Thoracic aorta (tissue), 2 donors: Measurements from ENCODE around the gene TAF9B. TPM values are rescaled to one million over a fixed set of nuclear protein-coding genes. Genes with fewer than 3 reads are reported as not detected.
"Not testable (repeated sequence)": the region's sequence is repeated elsewhere in the genome, so short reads cannot be mapped to it uniquely, and the experiment has no call there.

Source experiments
- ATAC-seq: fragments of 150-250 bp; one replicate; pipeline ENCODE4 v1.8.0; 2017; ENCODE audit warnings: low read depth; ENCODE audit not compliant: insufficient number of reproducible peaks, low FRiP score
- DNase-seq: peaks from one replicate; pipeline ENCODE4 v3.0.0-alpha.2; 2020; ENCODE audit warnings: low spot score
- H3K27ac ChIP-seq, 2 donors: fragments of 200-600 bp; sonication (generic); 1 replicate in 1 of 2; 2 replicates in 1 of 2; pipeline ENCODE4 v1.5.1; 2016; ENCODE audit warnings: mild to moderate bottlenecking in 2 of 2, moderate library complexity in 2 of 2
- H3K27me3 ChIP-seq: fragments of 200-600 bp; sonication (generic); replicated peaks from 2 replicates; pipeline ENCODE4 v1.6.0; 2016; ENCODE audit warnings: mild to moderate bottlenecking; ENCODE audit not compliant: insufficient read depth
- H3K36me3 ChIP-seq: fragments of 200-600 bp; sonication (generic); one replicate; pipeline ENCODE4 v1.5.1; 2016
- H3K4me1 ChIP-seq, 2 donors: fragments of 200-600 bp; sonication (generic); 1 replicate in 1 of 2; 2 replicates in 1 of 2; pipeline versions ENCODE4 v1.5.1 to v1.6.0; 2016; ENCODE audit warnings: low read depth in 2 of 2, mild to moderate bottlenecking in 1 of 2; ENCODE audit not compliant: control insufficient read depth in 1 of 2
- H3K4me3 ChIP-seq: fragments of 200-600 bp; sonication (generic); 2 replicates; pipeline ENCODE4 v1.5.1; 2016; ENCODE audit warnings: mild to moderate bottlenecking
- H3K9me3 ChIP-seq: fragments of 200-600 bp; sonication (generic); 2 replicates; pipeline ENCODE4 v1.5.1; 2016
- total RNA-seq, 2 donors: library from RNA; depleted of rRNA; stranded (reverse); fragments of >200 nt; gene quantifications; one replicate each; pipeline versions ENCODE4 v1.1.0 to v1.2.3, GENCODE V29; 2016
- TF ChIP-seq, protein P1 (sequence below): fragments of 200-600 bp; sonication (generic); IDR thresholded peaks from one replicate; pipeline ENCODE4 v1.5.1; 2019; ENCODE audit warnings: antibody characterized with exemption

Gene TAF9B
- total RNA-seq, 2 donors from 2014 or later, result 14.5 to 15.2 TPM

- no peaks in the 10 kb centered on the region for H3K27me3 ChIP-seq
- H3K9me3 ChIP-seq, result no peaks in the 10 kb centered on the region
- DNase-seq (no peak), ATAC-seq (no peak)
- no peaks in the 10 kb centered on the region for H3K4me1 ChIP-seq
- no peak overlapping the region for H3K4me3 ChIP-seq
- H3K36me3 ChIP-seq, result peaks cover 10% of the 10 kb centered on the region
- H3K27ac ChIP-seq, result no peak overlapping the region
- TF ChIP-seq, protein P1, sequence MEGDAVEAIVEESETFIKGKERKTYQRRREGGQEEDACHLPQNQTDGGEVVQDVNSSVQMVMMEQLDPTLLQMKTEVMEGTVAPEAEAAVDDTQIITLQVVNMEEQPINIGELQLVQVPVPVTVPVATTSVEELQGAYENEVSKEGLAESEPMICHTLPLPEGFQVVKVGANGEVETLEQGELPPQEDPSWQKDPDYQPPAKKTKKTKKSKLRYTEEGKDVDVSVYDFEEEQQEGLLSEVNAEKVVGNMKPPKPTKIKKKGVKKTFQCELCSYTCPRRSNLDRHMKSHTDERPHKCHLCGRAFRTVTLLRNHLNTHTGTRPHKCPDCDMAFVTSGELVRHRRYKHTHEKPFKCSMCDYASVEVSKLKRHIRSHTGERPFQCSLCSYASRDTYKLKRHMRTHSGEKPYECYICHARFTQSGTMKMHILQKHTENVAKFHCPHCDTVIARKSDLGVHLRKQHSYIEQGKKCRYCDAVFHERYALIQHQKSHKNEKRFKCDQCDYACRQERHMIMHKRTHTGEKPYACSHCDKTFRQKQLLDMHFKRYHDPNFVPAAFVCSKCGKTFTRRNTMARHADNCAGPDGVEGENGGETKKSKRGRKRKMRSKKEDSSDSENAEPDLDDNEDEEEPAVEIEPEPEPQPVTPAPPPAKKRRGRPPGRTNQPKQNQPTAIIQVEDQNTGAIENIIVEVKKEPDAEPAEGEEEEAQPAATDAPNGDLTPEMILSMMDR, result no peak
These were observed 9.7 kb downstream of the TAF9B start for GRCh38 chrX:78129714-78130113.

DNA sequence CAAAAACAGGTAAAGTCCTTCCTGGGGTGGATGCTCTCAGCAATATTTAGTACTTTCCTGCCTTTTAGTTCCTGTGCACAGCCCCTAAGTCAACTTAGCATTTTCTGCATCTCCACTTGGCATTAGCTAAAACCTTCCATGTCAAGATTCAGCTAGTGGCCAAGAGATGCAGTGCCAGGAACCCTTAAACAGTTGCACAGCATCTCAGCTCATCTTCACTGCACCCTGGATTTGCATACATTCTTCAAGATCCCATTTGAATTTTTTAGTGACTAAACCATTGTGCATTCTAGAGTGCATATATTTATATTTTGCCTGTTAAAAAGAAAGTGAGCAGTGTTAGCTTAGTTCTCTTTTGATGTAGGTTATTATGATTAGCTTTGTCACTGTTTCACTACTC is 13.7 kb downstream of the TAF9B start:
- not testable (repeated sequence) for ATAC-seq

GRCh38 chrX:78125148-78125547 is 14.3 kb downstream of the TAF9B start:
- Histone ChIP-seq H3K4me3 (no peak overlapping the region), H3K4me1 (no peaks in the 10 kb centered on the region), H3K36me3 (peaks cover 18% of the 10 kb centered on the region), H3K27me3 (no peaks in the 10 kb centered on the region), H3K27ac (no peak overlapping the region), H3K9me3 (no peaks in the 10 kb centered on the region)
- DNase-seq, result no peak
- ATAC-seq, result no peak
- TF ChIP-seq, protein P1, result no peak

More for the DNA sequence above, 13.7 kb downstream of the TAF9B start:
- H3K4me1 ChIP-seq, H3K27ac ChIP-seq, H3K27me3 ChIP-seq, H3K4me3 ChIP-seq, H3K9me3 ChIP-seq, DNase-seq: not testable (repeated sequence)
- H3K36me3 ChIP-seq, result peaks cover 18% of the 10 kb centered on the region

DNA sequence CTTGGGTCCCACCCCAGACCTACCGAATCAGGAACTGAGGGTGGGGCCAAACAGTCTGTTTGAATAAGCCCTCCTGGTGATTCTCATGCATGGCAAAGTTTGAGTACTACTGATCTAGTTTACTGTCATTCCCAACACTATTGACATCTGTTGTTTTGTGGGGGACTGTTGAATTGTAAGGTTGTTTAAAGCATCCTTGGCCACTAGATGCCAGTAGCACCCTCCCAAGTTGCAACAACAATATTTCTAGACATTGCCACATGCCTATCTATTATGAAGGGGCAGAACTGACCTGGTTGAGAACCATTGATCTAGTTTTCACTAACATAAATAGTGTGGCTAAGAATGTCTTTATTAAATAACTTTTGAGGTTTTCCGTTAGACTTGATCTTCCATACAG is 15.1 kb downstream of the TAF9B start:
- DNase-seq (no peak), ATAC-seq (no peak)
- Histone ChIP-seq H3K36me3 (peaks cover 18% of the 10 kb centered on the region), H3K27me3 (no peaks in the 10 kb centered on the region), H3K4me3 (no peak overlapping the region), H3K4me1 (no peaks in the 10 kb centered on the region), H3K27ac (no peak overlapping the region), H3K9me3 (no peaks in the 10 kb centered on the region)
- TF ChIP-seq, protein P1, result no peak

GRCh38 chrX:78123190-78123589 is 16.3 kb downstream of the TAF9B start:
- no peak for ATAC-seq
- H3K4me3 ChIP-seq, result no peak overlapping the region

More at GRCh38 chrX:78123190-78123589, 16.3 kb downstream of the TAF9B start:
- Histone ChIP-seq H3K9me3 (no peaks in the 10 kb centered on the region), H3K36me3 (peaks cover 23% of the 10 kb centered on the region), H3K27ac (no peak overlapping the region), H3K4me1 (no peaks in the 10 kb centered on the region), H3K27me3 (no peaks in the 10 kb centered on the region)
- TF ChIP-seq, protein P1, result no peak
- no peak for DNase-seq
